Erythroblast (primary cell): Measurements from ENCODE around the gene IL16.

Experiments used
- GATA1 ChIP-seq: IDR thresholded peaks from 2 replicates; pipeline ENCODE4 v1.6.1; 2011; ENCODE audit warnings: low read depth, mild to moderate bottlenecking, control low read depth, low read length, moderate library complexity
- POLR2A ChIP-seq: IDR thresholded peaks from 2 replicates; pipeline ENCODE4 v1.6.1; 2011; ENCODE audit warnings: mild to moderate bottlenecking, low read length

GRCh38 chr15:81337241-81337640 lies 140.6 kb downstream of the IL16 start:
- TF ChIP-seq POLR2A (no peak), GATA1 (no peak)
